IPS DF 19.7 (cell line): ENCODE measurements around the gene ESX1.
A peak's percentile ranks its signal among the peaks of the same experiment; 100 is the strongest.
"Not testable (repeated sequence)": the region's sequence is repeated elsewhere in the genome, so short reads cannot be mapped to it uniquely, and the experiment has no call there.

Source experiments
- DNase-seq: peaks from one replicate; pipeline ENCODE4 v3.0.0-alpha.2; 2013; ENCODE audit warnings: low read depth, low spot score

The ESX1 gene

DNA sequence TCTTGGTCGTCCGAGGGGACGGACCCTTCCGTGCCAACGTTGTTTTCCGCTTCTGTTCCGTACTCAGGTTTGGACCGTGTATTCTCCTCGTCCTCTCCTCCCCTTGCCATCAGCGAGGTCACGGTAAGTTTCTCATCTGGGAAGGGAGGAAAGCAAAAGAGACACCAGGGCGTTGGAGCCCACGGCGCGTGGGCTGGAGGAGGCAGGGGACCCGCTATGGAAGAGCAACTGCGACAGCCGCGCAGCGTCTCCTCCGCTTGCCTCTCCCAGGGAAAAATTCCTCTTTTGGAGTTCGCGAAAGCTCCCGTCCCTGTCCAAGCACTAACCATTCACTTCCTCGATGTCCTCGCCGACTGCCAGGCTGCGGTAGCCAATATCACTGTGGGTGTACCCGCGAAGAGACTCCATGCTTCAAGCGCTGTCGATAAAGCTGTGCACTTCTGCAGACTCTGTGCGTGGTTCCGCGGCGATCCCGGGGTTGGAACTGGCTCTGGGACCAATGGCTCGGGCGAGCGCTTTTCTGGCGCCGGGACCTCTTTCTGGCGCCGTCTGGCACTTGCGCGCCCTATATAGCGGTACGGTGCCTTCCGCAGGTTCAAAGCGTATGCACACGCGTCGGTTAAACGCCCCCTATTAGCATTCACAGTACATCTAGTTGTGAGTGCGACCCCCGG, at the start of gene ESX1:
Gene ESX1, minus strand, starts transcription at position 492 of the 674 bp plus-strand sequence. Its CDS starts 84 bp downstream, at position 408.
- DNase-seq: no peak

DNA sequence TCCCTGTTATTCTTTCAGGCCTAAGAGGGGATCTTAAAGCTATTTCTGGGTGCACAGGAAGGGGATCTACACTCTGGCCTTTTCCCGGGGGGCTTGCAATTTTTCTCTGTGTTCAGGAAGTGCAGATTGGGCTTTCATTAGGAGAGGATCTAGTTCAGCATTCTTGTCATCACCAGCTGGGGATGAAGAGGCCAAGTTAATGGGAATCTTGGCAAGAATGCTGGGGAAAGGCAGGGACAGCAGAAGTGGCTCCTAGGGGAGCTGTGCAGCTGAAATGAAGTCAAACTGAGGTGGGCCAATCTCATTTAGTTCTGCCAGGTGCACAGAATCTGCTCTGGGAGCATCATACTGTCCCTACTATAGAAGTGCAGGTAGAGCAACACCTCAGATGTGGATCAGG, 40.9 kb upstream of the ESX1 start:
- DNase-seq: no peak

DNA sequence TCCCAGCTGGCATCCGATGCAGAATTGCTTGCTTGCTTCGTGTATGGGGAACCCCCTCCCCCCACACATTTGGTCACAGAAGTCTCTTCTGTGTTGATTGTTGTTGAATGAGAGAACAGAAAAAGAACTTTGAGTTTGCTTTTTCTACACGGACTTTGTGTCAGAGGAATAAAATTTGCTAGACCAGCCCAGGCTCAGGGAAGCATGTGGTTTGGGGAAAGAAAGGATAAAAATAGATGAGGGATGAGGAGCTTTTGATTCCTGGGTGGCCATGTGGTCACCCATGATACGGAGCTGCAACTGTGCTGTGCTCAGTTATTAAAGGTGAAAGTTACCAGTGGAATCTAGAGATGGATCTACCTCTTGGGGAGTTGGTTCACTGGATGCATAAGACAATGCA, 34.2 kb upstream of the ESX1 start:
- no peak for DNase-seq

DNA sequence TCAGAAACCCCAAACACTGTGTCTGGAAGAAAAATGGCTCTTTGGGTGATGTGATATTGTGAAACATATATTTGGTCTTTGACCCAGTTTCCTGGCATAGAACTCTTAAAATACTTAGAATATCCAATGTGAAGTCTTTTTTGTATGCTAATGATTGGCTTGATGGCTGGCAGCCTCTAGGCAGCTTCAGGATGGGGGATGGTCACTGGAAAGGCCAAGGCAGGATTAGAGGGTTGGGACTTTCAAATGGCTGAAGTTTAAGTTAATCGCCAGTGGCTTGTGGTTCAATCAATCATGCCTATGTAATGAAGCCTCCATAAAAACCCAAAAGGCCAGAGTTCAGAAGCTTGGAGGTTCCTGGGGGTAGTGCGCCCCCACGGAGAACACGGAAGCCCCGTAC, 33.5 kb upstream of the ESX1 start:
- DNase-seq: peak; percentile 35

DNA sequence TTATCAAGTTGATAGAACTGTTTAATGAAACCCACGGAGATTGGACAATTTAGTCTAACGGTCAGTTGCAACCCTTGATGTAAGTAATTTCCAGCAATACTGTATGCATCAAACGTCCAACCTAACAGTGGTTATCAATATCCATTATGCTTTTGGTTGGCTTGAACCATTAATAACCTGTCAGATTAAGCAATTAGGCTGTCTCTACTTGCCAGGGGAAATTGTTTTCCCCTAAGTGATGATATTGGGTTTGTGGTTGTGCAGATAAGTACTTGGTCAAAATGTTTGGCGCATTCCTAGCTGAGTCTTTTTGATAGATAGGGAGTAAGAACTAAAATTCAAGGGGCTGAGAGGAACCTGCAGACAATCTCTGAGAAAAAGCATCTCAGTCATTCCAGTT, 30.5 kb upstream of the ESX1 start:
- no peak for DNase-seq

DNA sequence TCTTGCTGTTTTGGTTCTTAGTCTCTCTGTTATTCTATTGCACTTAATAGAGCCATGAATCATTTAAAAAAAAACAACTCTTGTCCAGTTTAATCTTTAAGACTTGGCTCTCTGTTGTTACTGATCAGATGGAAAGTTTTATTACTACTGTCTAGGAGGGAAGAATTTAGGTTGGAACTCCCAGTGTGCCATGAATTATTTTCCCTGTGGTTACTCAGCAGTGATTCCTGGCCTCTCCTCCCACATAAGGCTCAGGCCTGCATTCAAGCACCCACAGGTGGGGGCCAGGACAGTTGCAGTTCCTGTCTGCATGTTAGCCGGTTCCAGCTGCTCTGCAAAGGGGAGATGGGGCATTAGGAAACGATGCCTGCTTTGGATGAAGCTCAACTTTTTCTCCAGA, 29.8 kb upstream of the ESX1 start:
- DNase-seq: no peak

DNA sequence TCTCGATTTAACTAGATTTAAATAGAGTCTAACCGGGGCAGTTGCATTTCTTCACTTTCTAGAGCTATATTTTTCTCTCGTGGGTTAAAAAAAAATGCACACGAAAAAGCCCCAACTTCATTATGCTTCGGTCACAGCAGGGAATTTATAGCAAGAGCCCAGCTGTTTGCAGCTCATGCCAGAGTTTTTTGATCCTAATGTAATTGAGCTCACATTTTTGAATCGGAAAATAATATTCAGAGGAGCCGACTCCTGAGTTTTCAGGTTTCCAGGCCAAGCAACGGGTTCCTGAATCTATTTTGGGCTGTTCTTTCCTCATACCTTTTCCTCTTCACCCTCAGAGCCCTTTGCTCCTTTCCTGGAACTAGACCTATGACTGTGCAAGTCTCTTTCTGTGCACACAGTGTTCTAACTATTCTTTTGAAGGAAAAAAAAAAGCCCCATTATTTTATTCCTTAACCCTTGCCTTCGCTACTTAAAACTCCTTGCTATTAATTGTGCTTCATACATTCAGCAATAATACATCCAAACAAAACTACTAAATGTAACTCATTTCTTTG, 27.5 kb upstream of the ESX1 start:
- DNase-seq: no peak

DNA sequence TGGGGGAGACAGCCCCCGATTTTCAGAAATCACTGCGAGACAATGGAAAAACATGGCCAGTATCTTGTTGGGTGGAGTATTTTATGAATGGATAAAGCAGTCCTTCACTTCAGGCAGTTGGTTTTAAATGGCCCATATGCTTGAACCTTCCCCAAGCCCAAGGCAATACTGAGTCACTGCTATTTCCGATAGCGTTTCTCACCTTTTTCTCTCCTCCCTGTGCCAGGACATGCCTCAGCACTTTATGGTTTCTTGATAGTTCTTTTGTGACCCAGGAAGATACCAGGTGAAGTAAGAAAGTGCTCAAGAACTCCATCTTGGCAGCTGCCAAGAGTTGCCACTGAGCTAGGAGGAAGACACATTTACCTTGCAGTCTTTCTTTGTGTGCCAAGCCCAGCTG, 26.8 kb upstream of the ESX1 start:
- DNase-seq: no peak

DNA sequence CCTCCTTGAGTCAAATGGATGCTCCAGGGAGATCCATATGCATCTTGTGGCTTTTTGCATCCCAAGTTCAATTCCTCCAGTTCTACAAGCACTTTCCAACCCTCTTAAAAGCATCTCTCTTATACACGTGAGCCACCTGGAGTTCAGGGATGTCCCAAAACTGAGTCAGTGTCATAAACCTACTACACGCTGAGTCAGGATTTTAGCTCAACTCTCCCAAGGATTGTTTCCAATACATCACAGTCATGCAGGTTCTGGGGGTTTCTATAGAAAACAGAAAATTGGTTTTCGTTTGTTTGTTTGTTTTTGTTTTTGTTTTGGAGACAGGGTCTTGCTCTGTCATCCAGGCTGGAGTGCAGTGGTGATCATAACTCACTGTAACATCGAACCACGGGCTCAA, 25.9 kb upstream of the ESX1 start:
- no peak for DNase-seq

DNA sequence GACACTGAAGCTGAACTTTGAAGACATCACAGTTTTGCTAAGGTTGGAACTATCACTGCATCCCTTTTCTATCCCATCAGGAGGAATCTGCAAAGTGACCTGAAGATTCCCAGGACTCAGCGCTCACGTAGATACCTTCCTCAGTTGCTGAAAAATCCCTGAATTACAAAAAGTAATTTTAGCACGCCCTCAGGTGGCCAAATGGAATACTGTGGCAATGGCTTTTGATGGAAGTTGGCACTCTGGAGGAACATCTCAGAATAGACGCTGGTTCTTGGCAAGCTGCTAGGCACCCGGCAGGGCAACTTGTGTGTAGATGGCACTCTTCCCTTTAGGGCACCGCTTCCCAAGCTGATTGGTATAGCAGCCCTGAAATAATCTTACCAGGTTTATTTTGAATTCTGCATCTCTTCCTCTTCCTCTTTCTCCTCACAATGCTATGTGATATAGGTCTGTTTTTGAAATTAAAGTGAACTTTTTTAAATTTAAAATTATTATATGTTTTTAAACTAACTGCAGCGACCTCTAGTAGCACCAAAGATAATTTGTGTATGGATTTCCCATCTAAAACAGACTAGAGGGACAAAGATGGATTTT, 16.3 kb upstream of the ESX1 start:
- no peak for DNase-seq

DNA sequence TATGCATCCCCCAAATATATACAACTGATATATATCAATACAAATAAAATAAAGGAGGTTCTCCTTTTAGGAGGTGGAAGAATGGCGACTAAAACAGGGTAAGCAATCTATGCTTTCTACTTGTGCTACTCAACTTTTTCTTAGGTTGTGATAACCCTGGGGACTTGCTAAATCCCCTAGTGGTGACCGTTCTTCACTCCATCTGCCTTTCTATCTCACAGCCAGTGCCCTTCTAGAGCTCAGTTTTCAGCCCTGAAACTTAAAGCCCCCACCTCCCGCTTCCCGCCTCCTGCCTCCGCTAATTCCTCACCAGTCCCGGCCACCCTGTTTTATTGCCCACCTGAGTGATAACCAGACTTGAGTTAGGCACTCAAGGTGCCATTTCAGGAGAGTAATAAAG, 15.5 kb upstream of the ESX1 start:
- no peak for DNase-seq

DNA sequence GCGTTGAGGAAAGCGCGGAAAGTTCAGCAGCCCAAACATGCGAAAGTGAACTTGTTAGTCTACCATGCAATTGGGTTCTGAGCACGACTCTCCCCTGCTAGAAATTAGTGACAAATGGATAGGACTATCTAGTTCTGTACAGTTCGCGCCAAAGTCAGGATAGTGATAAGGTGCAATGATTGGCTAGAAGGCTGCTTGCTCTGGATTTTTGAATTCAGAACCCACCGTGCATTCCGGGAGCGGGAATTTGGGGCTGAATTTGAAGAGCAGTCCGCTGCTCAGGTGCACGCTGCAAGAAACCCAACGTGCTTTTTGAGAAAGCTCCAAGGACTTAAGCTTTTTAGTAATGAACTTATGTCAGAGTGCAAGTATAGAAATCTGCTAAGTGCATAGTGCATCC, 732 bp upstream of the ESX1 start:
- no peak for DNase-seq

DNA sequence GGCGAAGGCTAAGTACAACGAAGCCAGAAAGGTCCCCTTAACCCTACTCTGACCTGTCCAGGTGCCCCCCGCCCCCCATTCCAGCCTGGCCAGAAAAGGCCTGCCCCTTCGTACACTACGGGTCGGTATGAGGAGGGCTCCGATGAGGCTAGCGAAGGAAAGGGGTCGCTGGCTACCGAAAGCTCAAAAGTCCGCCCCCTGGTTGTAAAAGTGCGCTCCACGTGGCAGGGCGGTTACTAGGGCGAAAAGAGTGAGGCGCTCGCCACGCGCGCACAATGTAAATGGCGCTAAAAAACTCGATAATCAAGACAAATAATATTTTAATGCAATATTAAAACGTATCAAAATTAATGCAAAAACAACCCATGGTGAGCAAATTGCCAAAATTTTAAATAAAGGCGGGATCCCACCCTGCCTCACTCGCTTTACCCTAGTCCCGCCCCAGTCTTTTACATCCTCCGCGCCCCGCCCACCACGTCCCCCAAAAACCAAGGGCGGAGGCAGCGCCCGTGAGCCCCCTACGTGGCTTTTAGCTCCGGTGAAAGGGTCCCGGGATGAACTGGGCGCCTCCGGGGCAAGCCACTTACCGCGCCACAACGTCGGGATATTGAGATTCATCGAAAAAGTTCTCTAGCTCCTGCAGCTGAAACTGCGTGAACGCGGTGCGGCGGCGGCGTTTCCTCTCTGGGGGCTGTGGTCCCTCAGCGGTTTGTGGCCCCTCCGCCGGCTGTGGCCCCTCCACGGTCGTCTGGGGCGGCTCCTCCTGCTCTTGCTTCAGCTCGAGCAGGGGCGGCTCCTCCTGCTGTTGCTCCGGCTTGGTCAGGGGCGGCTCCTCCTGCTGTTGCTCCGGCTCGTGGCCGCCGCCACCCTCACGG, 929 bp downstream of the ESX1 start:
- DNase-seq: no peak

DNA sequence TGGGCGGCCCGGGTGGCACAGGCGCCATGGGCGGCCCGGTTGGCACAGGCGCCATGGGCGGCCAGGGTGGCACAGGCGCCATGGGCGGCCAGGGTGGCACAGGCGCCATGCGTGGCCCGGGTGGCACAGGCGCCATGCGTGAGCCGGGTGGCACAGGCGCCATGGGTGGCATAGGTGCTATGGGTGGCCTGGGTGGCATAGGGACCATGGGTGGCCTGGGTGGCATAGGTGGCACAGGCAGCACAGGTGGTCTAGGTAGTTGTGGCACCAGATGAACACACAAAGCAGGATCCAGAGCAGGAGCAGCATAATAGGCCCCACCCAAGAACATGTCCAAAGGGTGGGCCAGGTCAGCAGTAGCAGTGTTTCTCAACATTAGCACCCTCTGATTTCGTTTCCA, 4.3 kb downstream of the ESX1 start:
- no peak for DNase-seq

DNA sequence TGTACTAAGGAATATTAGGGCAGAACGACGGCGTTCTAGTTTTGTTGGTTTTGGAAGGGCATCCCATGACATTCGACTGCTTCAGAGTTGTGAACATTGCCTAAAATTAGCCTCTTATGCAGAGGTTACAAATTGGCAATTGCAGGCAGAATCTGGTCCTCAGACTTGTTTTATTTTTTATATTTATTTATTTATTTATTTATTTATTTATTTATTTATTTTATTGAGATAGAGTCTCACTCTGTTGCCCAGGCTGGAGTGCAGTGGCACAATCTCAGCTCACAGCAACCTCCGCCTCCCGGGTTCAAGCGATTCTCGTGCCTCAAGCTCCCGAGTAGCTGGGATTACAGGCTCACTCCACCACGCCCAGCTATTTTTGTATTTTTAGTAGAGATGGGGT, 24.7 kb downstream of the ESX1 start:
- DNase-seq: not testable (repeated sequence)

DNA sequence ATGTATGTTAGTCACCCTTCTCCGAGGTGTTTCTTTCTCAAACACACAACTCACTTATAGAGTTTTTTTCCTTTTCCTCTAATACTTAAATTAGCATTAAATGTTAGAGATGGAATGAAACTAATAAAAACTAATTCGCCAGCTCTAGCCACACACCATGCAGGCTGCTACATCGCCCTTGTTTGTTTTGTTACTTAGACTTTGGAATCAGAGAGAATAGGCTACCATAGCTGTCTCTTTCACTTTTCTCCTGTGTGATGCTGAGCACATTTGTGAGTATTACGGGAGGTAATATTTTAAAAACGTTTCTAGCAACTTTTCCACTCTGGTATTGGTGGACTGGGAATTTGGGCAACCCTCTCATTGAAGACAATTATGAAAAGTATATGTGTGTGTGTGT, 43.5 kb downstream of the ESX1 start:
- DNase-seq: no peak

DNA sequence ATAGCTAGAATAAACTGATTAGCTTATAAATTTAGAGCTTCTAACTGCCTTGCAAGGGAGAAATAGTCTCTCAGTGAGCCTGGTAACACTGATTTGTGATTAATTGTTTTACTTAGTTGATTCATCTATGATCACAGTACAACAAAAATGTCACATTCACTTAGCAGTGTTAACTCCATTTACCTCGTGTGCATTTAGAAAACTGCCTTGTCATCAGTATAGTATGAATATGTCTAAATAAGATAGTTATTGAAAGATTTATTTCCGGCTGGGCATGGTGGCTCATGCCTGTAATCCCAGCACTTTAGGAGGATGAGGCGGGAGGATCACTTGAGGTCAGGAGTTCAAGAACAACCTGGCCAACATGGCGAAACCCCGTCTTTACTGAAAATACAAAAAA, 49.2 kb downstream of the ESX1 start:
- DNase-seq: no peak
